ENCODE measurements around the gene TPD52L2. TPM values are rescaled to one million over a fixed set of nuclear protein-coding genes. Genes with fewer than 3 reads are reported as not detected.

Gene TPD52L2
- total RNA-seq, 2 experiments from 2014 or later, result 43.1 to 44.6 TPM

- no peaks in the 10 kb centered on the region for H3K9me3 Mint-ChIP-seq
- H3K4me1 Mint-ChIP-seq (ENCODE audit: low read depth), result peaks cover 37% of the 10 kb centered on the region
- no peak for DNase-seq
- intact Hi-C loops (cut with micrococcal nuclease), result no loop called here
- peaks cover 11% of the 10 kb centered on the region for H3K27me3 Mint-ChIP-seq
- peaks cover 1% of the 10 kb centered on the region for H3K36me3 Mint-ChIP-seq (ENCODE audit: low read depth)
- no peak overlapping the region for H3K27ac Mint-ChIP-seq
- H3K4me3 Mint-ChIP-seq, result no peak overlapping the region
- no peak for ATAC-seq
- TF ChIP-seq CTCF (IDR thresholded peaks at IDR 0.05), result no peak
- POLR2A ChIA-PET, result interaction anchor here (0.8 to 1.0 kb wide), 2 partner anchors 147 to 228 kb away, joined by 3 read pairs; partner anchors contain the start of gene GMEB2
- CTCF ChIA-PET, result interaction anchor here (0.7 to 1.5 kb wide), 2 partner anchors 9 to 158 kb away, joined by 3 to 5 read pairs; partner anchors contain the start of gene TPD52L2
Measured at GRCh38 chr20:63855363-63856097, 9.5 kb upstream of the TPD52L2 start.

- ChIA-PET CTCF (interaction anchor here (1.5 kb wide), 1 partner anchor 9 kb away, joined by 5 read pairs; the partner anchor contains the start of gene TPD52L2), POLR2A (interaction anchor here (0.8 kb wide), 1 partner anchor 148 kb away, joined by 3 read pairs; no protein-coding TSS in a partner anchor)
- peaks cover 4% of the 10 kb centered on the region for H3K36me3 Mint-ChIP-seq (ENCODE audit: low read depth)
- peaks cover 32% of the 10 kb centered on the region for H3K4me1 Mint-ChIP-seq (ENCODE audit: low read depth)
- DNase-seq, result no peak
- TF ChIP-seq CTCF (IDR thresholded peaks at IDR 0.05), result no peak
- no peak overlapping the region for H3K27ac Mint-ChIP-seq
- intact Hi-C loops (cut with micrococcal nuclease), result no loop called here
- no peak overlapping the region for H3K4me3 Mint-ChIP-seq
- H3K27me3 Mint-ChIP-seq, result peaks cover 5% of the 10 kb centered on the region
- no peak for ATAC-seq
- no peaks in the 10 kb centered on the region for H3K9me3 Mint-ChIP-seq
Measured at GRCh38 chr20:63856098-63856511, 9.0 kb upstream of the TPD52L2 start.

GRCh38 chr20:63857764-63858392 is 7.2 kb upstream of the TPD52L2 start:
- Mint-ChIP-seq H3K27me3 (no peaks in the 10 kb centered on the region), H3K36me3 (ENCODE audit: low read depth) (peaks cover 4% of the 10 kb centered on the region), H3K4me1 (ENCODE audit: low read depth) (peaks cover 24% of the 10 kb centered on the region), H3K9me3 (no peaks in the 10 kb centered on the region), H3K4me3 (no peak overlapping the region), H3K27ac (no peak overlapping the region)
- TF ChIP-seq CTCF (IDR thresholded peaks at IDR 0.05), result no peak
- POLR2A ChIA-PET, result no interaction called here
- CTCF ChIA-PET, result no interaction called here
- ATAC-seq (no peak), DNase-seq (no peak)
- intact Hi-C loops (cut with micrococcal nuclease), result no loop called here

GRCh38 chr20:63858393-63859165 is 6.5 kb upstream of the TPD52L2 start:
- CTCF ChIA-PET, result no interaction called here
- no peak for TF ChIP-seq CTCF (IDR thresholded peaks at IDR 0.05)

More at GRCh38 chr20:63858393-63859165, 6.5 kb upstream of the TPD52L2 start:
- intact Hi-C loops (cut with micrococcal nuclease), result no loop called here
- ATAC-seq, result peak; percentile 31
- H3K27me3 Mint-ChIP-seq, result no peaks in the 10 kb centered on the region
- peaks cover 29% of the 10 kb centered on the region for H3K4me1 Mint-ChIP-seq (ENCODE audit: low read depth)
- peaks cover 10% of the 10 kb centered on the region for H3K36me3 Mint-ChIP-seq (ENCODE audit: low read depth)
- H3K4me3 Mint-ChIP-seq, result peak overlapping the region; percentile 16
- peak overlapping the region; percentile 76 for H3K27ac Mint-ChIP-seq
- no peaks in the 10 kb centered on the region for H3K9me3 Mint-ChIP-seq
- POLR2A ChIA-PET, result no interaction called here
- peak; percentile 28 for DNase-seq
